SJSA1 (cell line): ENCODE measurements around the gene LMOD1. TPM values are rescaled to one million over a fixed set of nuclear protein-coding genes. Genes with fewer than 3 reads are reported as not detected.
A peak's percentile ranks its signal among the peaks of the same experiment; 100 is the strongest.
"Not testable (repeated sequence)": the region's sequence is repeated elsewhere in the genome, so short reads cannot be mapped to it uniquely, and the experiment has no call there.

ENCODE experiments used
- DNase-seq, 2 experiments: peaks; one replicate each; pipeline ENCODE4 v3.0.0-alpha.2; 2015 to 2020; ENCODE audit warnings: low spot score in 2 of 2, low read depth in 1 of 2
- H3K27ac ChIP-seq: fragments of 250-450 bp; sonication (Bioruptor Pico); 2 replicates; pipeline ENCODE4 v1.5.1; 2020; ENCODE audit warnings: mild to moderate bottlenecking, moderate library complexity
- H3K27me3 ChIP-seq: fragments of 250-450 bp; sonication (Bioruptor Pico); replicated peaks from 2 replicates; pipeline ENCODE4 v1.5.1; 2020; ENCODE audit warnings: mild to moderate bottlenecking, moderate library complexity
- H3K36me3 ChIP-seq: fragments of 250-450 bp; sonication (Bioruptor Pico); 2 replicates; pipeline ENCODE4 v1.5.1; 2020; ENCODE audit warnings: mild to moderate bottlenecking
- H3K4me1 ChIP-seq: fragments of 250-450 bp; sonication (Bioruptor Pico); replicated peaks from 2 replicates; pipeline ENCODE4 v1.6.1; 2021; ENCODE audit warnings: mild to moderate bottlenecking
- H3K4me3 ChIP-seq: fragments of 250-450 bp; sonication (Bioruptor Pico); 2 replicates; pipeline ENCODE4 v1.5.1; 2020; ENCODE audit warnings: mild to moderate bottlenecking
- H3K9me3 ChIP-seq: fragments of 250-450 bp; sonication (Bioruptor Pico); replicated peaks from 2 replicates; pipeline ENCODE4 v1.5.1; 2020; ENCODE audit warnings: mild to moderate bottlenecking
- total RNA-seq: library from RNA; depleted of rRNA; stranded (reverse); fragments of >200 nt; shearing (Covaris generic); gene quantifications from 2 replicates; pipeline ENCODE4 v1.2.3, GENCODE V29; 2014

Gene LMOD1
- total RNA-seq, 1 experiment from 2014 or later = 8.1 TPM

DNA sequence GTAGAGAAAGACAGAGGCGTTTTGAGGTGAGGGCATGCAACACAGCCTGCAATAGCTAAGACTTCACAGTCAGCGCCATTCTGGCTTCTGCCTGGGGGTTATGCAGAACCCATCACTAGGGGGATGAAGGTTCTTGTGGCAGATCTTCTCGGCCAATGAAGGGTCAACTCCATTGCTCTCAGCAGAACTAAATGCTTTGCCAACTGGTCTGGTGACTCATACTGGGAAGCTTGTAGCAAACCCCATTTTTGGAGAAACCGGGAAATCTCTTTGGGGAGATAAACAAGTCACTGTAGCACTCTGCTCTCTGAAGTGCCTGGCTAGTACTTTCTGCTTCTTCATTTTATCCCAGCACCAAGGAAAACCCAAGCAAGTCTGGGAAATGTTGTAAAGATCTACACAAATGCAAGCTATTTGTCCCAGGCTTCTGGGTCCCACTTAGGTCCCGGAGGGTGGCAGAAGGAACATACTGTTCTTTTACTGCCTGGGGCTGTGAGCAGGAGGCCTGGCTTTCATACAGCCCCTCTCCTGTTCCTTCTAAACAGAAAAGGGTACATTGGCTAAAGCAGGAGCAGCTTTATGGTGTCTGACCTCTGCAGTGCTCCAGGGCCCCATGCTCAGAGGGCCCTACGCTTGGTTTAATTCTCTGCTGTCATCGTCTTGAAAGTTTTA, 28.9 kb downstream of the LMOD1 start:
- Histone ChIP-seq H3K27me3 (no peaks in the 10 kb centered on the region), H3K4me3 (no peak overlapping the region), H3K9me3 (no peaks in the 10 kb centered on the region), H3K4me1 (peaks cover 38% of the 10 kb centered on the region), H3K27ac (peak overlapping the region; percentile 68), H3K36me3 (no peaks in the 10 kb centered on the region)
- DNase-seq = peak; percentile 76 to 80

DNA sequence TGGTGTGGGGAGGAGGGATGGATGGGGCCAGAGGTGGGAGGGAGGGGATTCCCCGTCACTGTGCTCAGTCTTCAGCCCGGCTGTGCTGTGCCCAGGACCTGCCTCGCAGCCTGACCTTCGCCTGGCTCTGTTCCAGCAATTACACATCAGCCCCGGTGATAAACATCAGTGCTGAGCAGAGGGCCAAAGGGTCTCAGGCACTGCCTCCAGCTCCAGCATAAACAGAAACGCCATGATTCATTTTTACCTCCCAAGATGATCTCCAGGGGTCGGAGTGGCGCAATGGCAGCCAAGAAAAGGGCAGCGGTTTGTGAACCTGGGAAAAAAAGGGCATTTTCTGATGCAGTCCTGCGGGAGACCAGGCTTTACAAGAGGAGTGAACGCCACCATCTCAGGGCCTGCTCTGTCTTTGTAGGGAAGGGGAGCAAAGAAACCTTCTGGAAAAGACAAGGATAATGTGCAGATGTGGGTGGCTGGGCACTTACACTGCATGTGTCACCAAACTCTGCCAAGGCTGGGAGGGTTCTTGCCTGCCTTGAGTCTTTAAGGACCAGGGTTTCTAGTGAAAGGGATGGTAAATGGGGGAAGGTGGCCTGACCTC, 29.6 kb downstream of the LMOD1 start:
- peak overlapping the region; percentile 68 for H3K27ac ChIP-seq
- no peaks in the 10 kb centered on the region for H3K9me3 ChIP-seq
- H3K27me3 ChIP-seq = no peaks in the 10 kb centered on the region
- H3K36me3 ChIP-seq = no peaks in the 10 kb centered on the region
- no peak overlapping the region for H3K4me3 ChIP-seq
- DNase-seq = peak; percentile 96 to 98
- peaks cover 38% of the 10 kb centered on the region for H3K4me1 ChIP-seq

DNA sequence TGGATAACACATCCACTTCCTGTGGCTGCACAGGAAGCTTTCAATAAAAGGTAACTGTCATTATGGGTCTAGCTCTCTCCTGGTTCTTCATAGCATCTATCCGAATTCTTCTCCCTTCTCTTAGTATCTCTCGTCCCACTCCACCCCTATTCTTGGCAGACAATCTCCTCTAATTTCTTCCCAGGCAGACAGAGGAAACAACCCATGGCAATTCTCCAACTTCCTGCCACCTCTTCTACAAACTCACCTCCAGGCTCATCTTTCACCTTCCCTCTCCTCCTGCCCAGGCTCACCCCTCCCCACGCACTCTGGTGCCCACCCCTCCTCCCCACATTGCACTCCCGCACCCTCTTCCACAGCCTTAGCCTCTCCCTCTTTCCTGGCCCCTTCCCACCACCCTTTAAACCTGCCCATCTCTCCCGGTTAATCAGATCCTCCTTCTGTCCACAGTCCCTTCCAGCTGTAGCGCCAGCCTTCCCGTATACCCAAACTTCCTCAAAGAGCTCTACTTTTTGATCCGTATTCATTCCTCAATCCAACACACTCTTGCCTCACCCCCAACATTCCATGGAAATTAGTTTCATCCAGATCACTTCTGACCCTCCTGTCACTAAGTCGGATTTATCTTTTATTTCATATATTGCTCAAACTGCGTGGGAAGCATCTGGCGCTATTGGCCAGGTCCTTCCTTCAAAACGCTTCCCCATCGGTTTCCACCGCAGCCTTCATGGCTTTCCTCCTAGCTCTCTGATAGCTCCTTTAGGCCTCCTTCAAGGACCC, 31.7 kb downstream of the LMOD1 start:
- Histone ChIP-seq H3K36me3 (no peaks in the 10 kb centered on the region), H3K27me3 (no peaks in the 10 kb centered on the region), H3K9me3 (no peaks in the 10 kb centered on the region), H3K4me3 (no peak overlapping the region), H3K27ac (no peak overlapping the region), H3K4me1 (peaks cover 38% of the 10 kb centered on the region)
- no peak for DNase-seq

DNA sequence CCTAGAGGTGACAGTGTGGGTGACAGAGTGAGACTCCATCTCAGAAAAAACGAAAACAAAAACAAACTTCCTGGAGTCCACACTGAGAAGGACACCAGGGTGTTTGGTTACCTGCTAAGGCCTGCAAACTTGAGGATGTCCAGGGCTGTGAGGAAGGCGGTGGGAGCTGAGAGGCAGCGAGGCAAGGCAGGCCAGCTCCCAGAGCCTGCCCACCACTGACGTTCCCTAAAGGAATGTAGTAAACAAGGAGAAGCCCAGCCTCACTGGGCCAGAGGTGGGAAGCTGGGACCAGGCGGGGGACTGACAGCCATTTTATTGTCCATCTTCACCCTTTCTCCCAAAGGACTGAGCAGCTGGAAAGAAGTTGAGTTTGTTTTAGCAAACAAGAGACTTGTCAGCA, 33.5 kb downstream of the LMOD1 start:
- peaks cover 27% of the 10 kb centered on the region for H3K4me1 ChIP-seq
- DNase-seq = no peak
- no peaks in the 10 kb centered on the region for H3K36me3 ChIP-seq
- no peaks in the 10 kb centered on the region for H3K9me3 ChIP-seq
- no peak overlapping the region for H3K27ac ChIP-seq
- no peaks in the 10 kb centered on the region for H3K27me3 ChIP-seq
- H3K4me3 ChIP-seq = no peak overlapping the region

DNA sequence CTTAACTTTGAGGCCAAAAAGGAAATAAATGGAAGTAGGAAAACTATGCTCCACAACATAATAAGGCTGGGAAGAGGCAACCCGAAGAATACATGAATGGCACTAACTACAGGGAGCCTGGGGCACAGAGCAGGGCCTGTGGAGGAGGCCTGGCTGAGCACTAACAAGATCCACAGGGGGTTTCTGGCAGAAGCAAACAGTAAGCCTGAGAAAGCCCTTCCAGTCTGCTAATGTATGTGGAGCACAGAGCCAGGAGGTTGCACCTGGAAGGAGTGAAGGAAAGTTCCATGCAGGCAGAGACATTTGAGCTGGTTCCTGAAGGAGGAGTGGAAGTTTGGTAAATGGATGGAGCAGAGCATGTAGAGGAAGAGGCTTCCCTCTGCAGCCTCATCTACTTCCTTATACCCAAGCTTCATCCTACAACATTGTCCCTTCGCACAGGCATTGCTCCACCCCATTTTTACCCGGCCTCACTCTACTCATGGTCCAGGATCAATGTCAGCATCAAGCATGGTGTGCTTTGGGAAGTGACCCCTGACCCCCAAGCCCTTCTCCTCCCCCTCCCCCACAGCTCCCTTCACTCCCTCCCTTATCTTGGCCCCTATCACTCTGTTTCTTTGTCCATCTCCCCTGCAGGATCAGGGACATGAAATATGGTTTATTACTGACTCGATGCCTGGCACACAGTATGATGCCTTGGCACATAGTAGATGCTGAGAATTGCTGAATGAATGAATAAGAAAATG, 34.3 kb downstream of the LMOD1 start:
- Histone ChIP-seq H3K27ac (no peak overlapping the region), H3K27me3 (no peaks in the 10 kb centered on the region), H3K4me3 (no peak overlapping the region), H3K4me1 (peaks cover 21% of the 10 kb centered on the region), H3K36me3 (no peaks in the 10 kb centered on the region), H3K9me3 (no peaks in the 10 kb centered on the region)
- no peak for DNase-seq

DNA sequence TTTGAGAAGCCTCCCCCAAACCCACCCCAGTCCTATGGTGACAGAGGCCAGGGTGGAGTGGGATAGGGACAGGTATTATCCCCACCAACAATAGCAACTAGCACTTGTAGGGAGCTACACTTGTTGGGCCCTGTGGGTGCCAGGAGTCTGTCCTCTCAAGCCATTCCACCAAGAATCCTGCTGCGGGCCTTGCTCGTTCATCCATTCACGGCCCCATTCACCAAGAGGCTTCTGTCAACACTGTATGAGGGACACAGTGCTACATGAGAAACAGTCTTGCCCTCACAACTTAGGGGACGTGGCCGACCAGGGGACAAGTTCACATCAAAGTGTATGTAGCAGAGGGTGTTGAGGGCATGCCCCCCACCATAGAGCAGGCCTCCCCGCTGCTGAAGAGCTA, 38.7 kb downstream of the LMOD1 start:
- no peaks in the 10 kb centered on the region for H3K27me3 ChIP-seq
- no peak overlapping the region for H3K27ac ChIP-seq
- no peaks in the 10 kb centered on the region for H3K36me3 ChIP-seq
- no peak overlapping the region for H3K4me3 ChIP-seq
- DNase-seq = no peak
- H3K9me3 ChIP-seq = no peaks in the 10 kb centered on the region
- peaks cover 46% of the 10 kb centered on the region for H3K4me1 ChIP-seq

DNA sequence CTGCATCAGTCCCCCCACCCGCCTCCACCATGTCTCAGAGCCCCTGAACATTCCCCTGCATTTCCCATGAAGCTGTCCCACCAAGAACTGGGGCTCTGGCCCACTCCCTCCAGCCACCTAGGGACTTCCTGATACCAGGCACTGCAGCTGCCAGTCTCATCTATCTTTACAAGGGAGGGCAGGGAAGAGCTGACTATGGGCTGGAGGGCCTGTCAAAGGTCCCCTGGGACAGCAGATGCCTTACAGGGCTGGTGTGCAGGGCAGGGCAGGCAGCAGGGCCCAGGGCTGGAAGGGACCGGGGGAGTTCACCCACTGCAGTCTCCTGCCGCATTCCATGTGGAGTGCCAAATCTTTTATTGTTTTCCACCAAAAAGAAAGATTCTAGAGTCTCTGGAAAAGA, 40.0 kb downstream of the LMOD1 start:
- DNase-seq = no peak
- H3K36me3 ChIP-seq = no peaks in the 10 kb centered on the region
- H3K4me1 ChIP-seq = peaks cover 53% of the 10 kb centered on the region
- no peaks in the 10 kb centered on the region for H3K27me3 ChIP-seq
- H3K4me3 ChIP-seq = no peak overlapping the region
- H3K27ac ChIP-seq = peak overlapping the region; percentile 9; the same call in 1 of the 2 replicates
- no peaks in the 10 kb centered on the region for H3K9me3 ChIP-seq

DNA sequence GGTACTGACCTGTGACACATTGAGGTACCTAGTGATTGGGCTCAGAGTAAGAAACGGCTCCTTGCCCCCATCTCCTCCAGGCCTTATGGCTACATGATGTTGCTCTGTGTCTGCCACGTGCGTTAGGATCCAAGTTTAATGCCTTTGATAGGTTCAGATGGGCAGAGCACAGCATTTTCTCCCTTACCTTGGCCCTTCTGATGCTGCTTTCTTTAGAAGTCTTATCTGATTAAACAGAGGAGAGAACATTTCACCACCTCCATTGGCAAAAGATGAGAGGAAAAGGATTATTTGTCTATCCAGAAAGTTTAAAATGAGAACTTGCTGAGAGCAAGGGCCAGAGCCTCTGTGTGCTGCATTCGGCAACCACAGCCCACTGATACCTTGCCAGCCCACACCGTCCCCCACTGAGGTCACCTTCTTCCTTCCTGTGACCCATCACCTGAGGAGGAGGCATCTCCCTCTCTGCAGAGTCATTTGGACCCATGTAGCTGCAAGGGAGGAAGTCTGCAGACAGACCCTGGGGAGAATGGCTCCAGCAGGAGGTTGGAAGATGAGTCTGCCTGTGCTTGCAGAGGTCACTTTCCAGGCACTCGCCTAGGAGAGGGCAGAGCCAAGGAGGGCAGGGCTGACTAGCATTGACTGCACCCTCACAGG, 41.0 kb downstream of the LMOD1 start:
- no peaks in the 10 kb centered on the region for H3K9me3 ChIP-seq
- H3K4me3 ChIP-seq = no peak overlapping the region
- no peak for DNase-seq
- no peaks in the 10 kb centered on the region for H3K36me3 ChIP-seq
- no peaks in the 10 kb centered on the region for H3K27me3 ChIP-seq
- peaks cover 53% of the 10 kb centered on the region for H3K4me1 ChIP-seq
- peak overlapping the region; percentile 64 for H3K27ac ChIP-seq

DNA sequence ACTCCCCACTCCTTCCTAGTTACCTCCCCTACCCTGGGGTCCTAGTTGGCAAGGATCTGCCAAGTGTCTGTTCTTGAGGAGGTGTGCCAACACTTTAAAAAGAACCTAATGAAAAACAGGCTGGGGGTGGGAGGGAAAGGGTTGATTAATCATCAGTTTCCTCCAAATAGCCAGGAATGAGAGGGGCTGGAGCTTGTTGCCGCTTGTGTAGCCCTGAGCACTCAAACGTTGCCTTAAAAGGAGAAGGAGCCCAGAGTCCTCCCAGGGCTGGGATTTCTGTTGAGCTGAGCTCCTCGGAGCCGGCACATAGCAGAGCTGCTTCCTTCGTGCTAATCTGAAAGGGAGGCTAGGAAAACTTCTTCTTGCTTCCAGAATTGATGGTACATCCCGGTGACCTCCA, 41.8 kb downstream of the LMOD1 start:
- no peaks in the 10 kb centered on the region for H3K27me3 ChIP-seq
- peak overlapping the region; percentile 64 for H3K27ac ChIP-seq
- no peaks in the 10 kb centered on the region for H3K9me3 ChIP-seq
- H3K36me3 ChIP-seq = no peaks in the 10 kb centered on the region
- H3K4me1 ChIP-seq = peaks cover 53% of the 10 kb centered on the region
- DNase-seq = peak; percentile 70 to 78
- no peak overlapping the region for H3K4me3 ChIP-seq

DNA sequence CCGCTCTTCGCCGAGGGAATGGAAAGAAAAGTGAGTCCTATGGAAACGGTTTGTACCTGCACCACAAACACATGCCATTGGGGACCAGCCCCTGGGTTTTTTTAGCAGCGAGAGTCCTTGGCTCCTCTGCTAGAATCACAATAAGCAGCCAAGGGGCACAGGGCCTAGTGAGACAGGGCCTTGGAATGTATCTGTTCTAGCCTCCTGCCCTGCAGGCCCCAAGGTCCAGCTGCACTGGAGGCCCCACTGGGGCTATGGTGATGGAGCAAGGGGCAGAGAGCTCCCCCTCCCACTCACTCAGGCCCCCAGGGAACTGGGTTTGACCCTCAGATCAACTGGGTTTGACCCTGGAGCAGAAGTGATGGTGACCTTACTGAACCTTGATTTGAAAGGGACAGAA, 43.2 kb downstream of the LMOD1 start:
- no peaks in the 10 kb centered on the region for H3K9me3 ChIP-seq
- H3K27ac ChIP-seq = peak overlapping the region; percentile 64
- no peaks in the 10 kb centered on the region for H3K27me3 ChIP-seq
- no peak overlapping the region for H3K4me3 ChIP-seq
- H3K36me3 ChIP-seq = no peaks in the 10 kb centered on the region
- DNase-seq = no peak
- H3K4me1 ChIP-seq = peaks cover 53% of the 10 kb centered on the region

DNA sequence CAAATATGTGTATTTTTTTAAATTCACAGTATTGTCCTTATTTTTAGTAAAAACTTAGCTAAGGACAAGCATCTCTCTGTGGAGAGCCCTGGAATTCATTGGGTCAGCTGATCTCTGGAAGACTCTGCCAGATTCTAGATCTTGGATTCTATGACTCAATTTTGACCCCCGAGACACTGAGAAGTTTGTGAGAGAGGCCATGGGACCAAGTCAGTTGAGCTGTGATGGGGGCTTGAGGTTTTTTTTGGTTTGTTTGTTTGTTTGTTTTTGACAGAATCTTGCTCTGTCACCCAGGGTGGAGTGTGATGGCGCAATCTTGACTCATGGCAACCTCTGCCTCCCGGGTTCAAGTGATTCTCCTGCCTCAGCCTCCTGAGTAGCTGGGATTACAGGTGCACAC, 44.1 kb downstream of the LMOD1 start:
- Histone ChIP-seq H3K4me3 (no peak overlapping the region), H3K27ac (no peak overlapping the region), H3K9me3 (no peaks in the 10 kb centered on the region), H3K4me1 (peaks cover 53% of the 10 kb centered on the region), H3K36me3 (no peaks in the 10 kb centered on the region), H3K27me3 (no peaks in the 10 kb centered on the region)
- DNase-seq = no peak

DNA sequence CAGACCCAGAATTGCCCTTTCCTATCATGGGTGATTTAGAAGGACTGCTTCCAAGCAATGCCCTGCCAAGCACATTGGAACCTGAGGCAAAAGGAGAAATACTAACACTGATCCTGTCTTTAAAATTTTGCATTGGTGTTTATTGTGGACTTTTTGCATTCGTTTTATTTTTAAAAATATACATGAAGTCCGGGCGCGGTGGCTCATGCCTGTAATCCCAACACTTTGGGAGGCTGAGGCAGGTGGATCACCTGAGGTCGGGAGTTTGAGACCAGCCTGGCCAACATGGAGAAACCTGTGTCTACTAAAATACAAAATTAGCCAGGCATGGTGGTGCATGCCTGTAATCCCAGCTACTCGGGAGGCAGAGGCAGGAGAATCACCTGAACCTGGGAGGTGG, 45.3 kb downstream of the LMOD1 start:
- not testable (repeated sequence) for H3K27ac ChIP-seq, H3K36me3 ChIP-seq, H3K4me3 ChIP-seq, H3K27me3 ChIP-seq, DNase-seq, H3K9me3 ChIP-seq
- peaks cover 52% of the 10 kb centered on the region for H3K4me1 ChIP-seq

DNA sequence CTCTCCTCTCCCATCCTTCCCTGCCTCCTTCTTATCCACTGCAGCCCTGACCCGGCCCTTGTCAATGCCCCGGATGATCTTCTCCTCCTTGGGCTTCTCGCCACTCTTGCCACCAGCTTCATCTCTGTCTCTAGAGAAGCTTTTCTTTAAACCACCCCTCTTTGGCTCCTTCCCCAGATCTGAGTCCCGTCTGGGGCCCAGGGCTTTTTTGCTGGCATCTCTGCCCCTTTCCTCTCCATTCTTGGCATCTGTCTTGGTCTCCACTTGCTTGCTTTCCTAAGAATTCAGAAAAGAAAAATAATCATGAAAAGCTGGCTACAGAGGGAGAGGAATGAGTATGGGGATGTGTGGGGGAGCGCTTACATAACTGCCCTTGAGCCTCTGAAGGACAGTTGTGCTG, 45.9 kb downstream of the LMOD1 start:
- peaks cover 51% of the 10 kb centered on the region for H3K4me1 ChIP-seq
- no peaks in the 10 kb centered on the region for H3K9me3 ChIP-seq
- no peak overlapping the region for H3K27ac ChIP-seq
- no peaks in the 10 kb centered on the region for H3K27me3 ChIP-seq
- H3K4me3 ChIP-seq = no peak overlapping the region
- no peaks in the 10 kb centered on the region for H3K36me3 ChIP-seq
- no peak for DNase-seq
